A549 (cell line): ENCODE results near the gene VCL. TPM values are rescaled to one million over a fixed set of nuclear protein-coding genes. Genes with fewer than 3 reads are reported as not detected.
"Not testable (repeated sequence)": the region's sequence is repeated elsewhere in the genome, so short reads cannot be mapped to it uniquely, and the experiment has no call there.

Experiments used
- ATAC-seq, 2 experiments: fragments of 200-7000 bp in 1 of 2; fragments of >200 bp in 1 of 2; cut with Nextera tagmentation in 1 of 2; cut with Tn5 transposase in 1 of 2; 3 replicates each; pipeline versions ENCODE4 v1.8.0 to v1.9.1; 2018 to 2020; ENCODE audit warnings: mild to moderate bottlenecking in 1 of 2, moderate library complexity in 1 of 2
- CTCF ChIA-PET: fragments of 300-600 bp; sonication (Branson Sonifier 250); formaldehyde crosslinking; extraction: SDS; loops from one replicate; lab custom pipeline; 2021; ENCODE audit warnings: antibody characterized with exemption, inconsistent platforms; lab: Yijun Ruan, JAX
- POLR2A ChIA-PET: fragments of 350-600 bp; formaldehyde crosslinking; extraction: SDS; loops from one replicate; lab custom pipeline; 2021; ENCODE audit warnings: antibody characterized with exemption, inconsistent platforms; lab: Yijun Ruan, JAX
- DNase-seq, 2 experiments: peaks; one replicate each; pipeline versions ENCODE4 v3.0.0 to v3.0.0-alpha.2; 2011 to 2016; ENCODE audit warnings: low read depth in 1 of 2, low spot score in 1 of 2
- FAIRE-seq: peaks from 2 replicates; lab custom pipeline; 2011; peaks lifted over from hg19 to GRCh38; lab: Jason Lieb, UNC
- H3K27ac ChIP-seq, 2 experiments: fragments of >200 bp; sonication (Bioruptor Twin); formaldehyde crosslinking; 3 replicates each; pipeline ENCODE4 v1.5.1; 2016 to 2017
- H3K4me1 ChIP-seq: fragments of >200 bp; sonication (Bioruptor Twin); formaldehyde crosslinking; 3 replicates; pipeline ENCODE4 v1.6.1; 2016
- H3K4me2 ChIP-seq: fragments of >200 bp; sonication (Bioruptor Twin); formaldehyde crosslinking; 3 replicates; pipeline ENCODE4 v1.6.1; 2016
- H3K4me3 ChIP-seq: fragments of >200 bp; sonication (Bioruptor Twin); formaldehyde crosslinking; 3 replicates; pipeline ENCODE4 v1.5.1; 2016
- H3K9me3 ChIP-seq: fragments of >200 bp; sonication (Bioruptor Twin); formaldehyde crosslinking; 3 replicates; pipeline ENCODE4 v1.6.1; 2016
- EP300 ChIP-seq, 2 experiments: fragments of >200 bp; sonication (Bioruptor Twin); formaldehyde crosslinking; IDR thresholded peaks; 2 replicates in 1 of 2; 3 replicates in 1 of 2; pipeline ENCODE4 v1.6.1; 2016 to 2017
- ESRRA ChIP-seq: fragments of 150-350 bp; IDR thresholded peaks from 2 replicates; pipeline ENCODE4 v1.6.1; 2014; ENCODE audit warnings: mild to moderate bottlenecking, low read length, borderline replicate concordance
- FOXS1 ChIP-seq: fragments of 250-450 bp; sonication (Bioruptor Pico); IDR thresholded peaks from 2 replicates; pipeline ENCODE4 v1.5.0; 2020; ENCODE audit warnings: mild to moderate bottlenecking, moderate library complexity
- HOXB13 ChIP-seq: fragments of 250-450 bp; sonication (Bioruptor Pico); IDR thresholded peaks from 2 replicates; pipeline ENCODE4 v1.5.0; 2020; ENCODE audit warnings: low read depth, mild to moderate bottlenecking, moderate library complexity
- JUNB ChIP-seq: fragments of >200 bp; sonication (Bioruptor Twin); formaldehyde crosslinking; IDR thresholded peaks from 2 replicates; pipeline ENCODE4 v1.6.1; 2016
- MAFK ChIP-seq: fragments of 450-650 bp; IDR thresholded peaks from 2 replicates; pipeline ENCODE4 v1.6.1; 2014; ENCODE audit not compliant: partially characterized antibody
- MAZ ChIP-seq: fragments of 150-350 bp; IDR thresholded peaks from 2 replicates; pipeline ENCODE4 v1.6.1; 2014; ENCODE audit warnings: antibody characterized with exemption, low read depth, low read length, borderline replicate concordance
- MYC ChIP-seq: IDR thresholded peaks from 2 replicates; pipeline ENCODE4 v1.6.1; 2012; ENCODE audit warnings: mild to moderate bottlenecking, inconsistent platforms, low read length, improper control_type of control experiment, borderline replicate concordance
- NPAS2 ChIP-seq: fragments of 250-450 bp; sonication (Bioruptor Pico); IDR thresholded peaks from 2 replicates; pipeline ENCODE4 v1.8.0; 2022; ENCODE audit warnings: mild to moderate bottlenecking, moderate library complexity, borderline replicate concordance
- POLR2A ChIP-seq: IDR thresholded peaks from 2 replicates; pipeline ENCODE4 v1.6.1; 2012; ENCODE audit warnings: mild to moderate bottlenecking, low read length
- RCOR1 ChIP-seq: fragments of 150-350 bp; IDR thresholded peaks from 2 replicates; pipeline ENCODE4 v1.6.1; 2014; ENCODE audit warnings: antibody characterized with exemption, low read length, low read depth
- RFX5 ChIP-seq: fragments of 450-650 bp; IDR thresholded peaks from 2 replicates; pipeline ENCODE4 v1.7.1; 2014; ENCODE audit warnings: antibody characterized with exemption, mild to moderate bottlenecking, moderate library complexity
- RNF2 ChIP-seq: fragments of 200-600 bp; sonication (generic); IDR thresholded peaks from 2 replicates; pipeline ENCODE4 v1.6.1; 2016; ENCODE audit warnings: low read depth, mild to moderate bottlenecking, antibody characterized with exemption, moderate library complexity, borderline replicate concordance
- SMC3 ChIP-seq: fragments of >200 bp; sonication (Bioruptor Twin); formaldehyde crosslinking; IDR thresholded peaks from 3 replicates; pipeline ENCODE4 v1.6.1; 2018; ENCODE audit warnings: inconsistent platforms
- TFCP2L1 ChIP-seq: fragments of 250-450 bp; sonication (Bioruptor Pico); IDR thresholded peaks from 2 replicates; pipeline ENCODE4 v1.5.0; 2021; ENCODE audit warnings: mild to moderate bottlenecking
- TP53 ChIP-seq: fragments of 250-450 bp; sonication (Bioruptor Pico); IDR thresholded peaks from 2 replicates; pipeline ENCODE4 v1.5.0; 2021; ENCODE audit warnings: mild to moderate bottlenecking, moderate library complexity
- ZSCAN20 ChIP-seq: fragments of 250-450 bp; sonication (Bioruptor Pico); IDR thresholded peaks from 2 replicates; pipeline ENCODE4 v1.8.0; 2022; ENCODE audit warnings: mild to moderate bottlenecking, moderate library complexity
- WGBS: methylation state at CpG from one replicate; pipeline ENCODE4 v1.1.6; 2017; ENCODE audit errors: missing lambda C conversion rate; 5-methylcytosine and 5-hydroxymethylcytosine counted together
- polyA plus RNA-seq, 4 experiments: library from polyadenylated mRNA; depleted of rRNA in 3 of 4; stranded (reverse); fragments of >200 nt; fragmentation: RNase III in 1 of 4; extraction: RNeasy Plus Mini Kit Qiagen cat#74134 plus additional on column Dnase treatment in 1 of 4; gene quantifications; 2 replicates in 3 of 4; 3 replicates in 1 of 4; pipeline ENCODE4 v1.2.3, GENCODE V29; 2011 to 2017
- TF ChIP-seq, protein P1 (sequence below): IDR thresholded peaks from 2 replicates; pipeline ENCODE4 v1.6.1; 2012; ENCODE audit warnings: low read depth, borderline replicate concordance
- TF ChIP-seq, protein P2 (sequence below): fragments of 250-450 bp; sonication (Bioruptor Pico); IDR thresholded peaks from 2 replicates; pipeline ENCODE4 v1.5.0; 2020; ENCODE audit warnings: low read depth, mild to moderate bottlenecking, moderate library complexity

The VCL gene
- polyA plus RNA-seq, 2 of the 4 experiments (the other 2 are of a cell fraction) = 101 to 112 TPM

DNA sequence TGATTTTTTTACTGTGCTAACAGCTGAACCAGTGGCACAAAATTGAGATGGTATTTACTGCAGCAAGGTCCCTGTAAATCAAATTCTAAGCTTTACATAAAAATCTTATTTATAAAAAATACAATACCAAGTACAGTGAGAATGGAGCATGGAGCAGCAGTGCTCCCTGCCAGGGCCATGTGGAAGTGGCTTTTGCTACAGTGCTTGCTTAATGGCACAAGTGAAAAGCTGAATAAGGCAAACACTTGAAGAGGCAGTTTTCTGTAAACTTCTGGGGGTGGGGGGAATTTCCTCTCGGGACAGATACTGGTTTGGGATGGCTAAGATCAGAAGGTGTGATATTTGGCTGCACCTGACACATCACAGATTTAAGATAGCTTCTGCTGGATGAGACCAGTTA lies 125.2 kb downstream of the VCL start (continued):
- TF ChIP-seq, protein P1, sequence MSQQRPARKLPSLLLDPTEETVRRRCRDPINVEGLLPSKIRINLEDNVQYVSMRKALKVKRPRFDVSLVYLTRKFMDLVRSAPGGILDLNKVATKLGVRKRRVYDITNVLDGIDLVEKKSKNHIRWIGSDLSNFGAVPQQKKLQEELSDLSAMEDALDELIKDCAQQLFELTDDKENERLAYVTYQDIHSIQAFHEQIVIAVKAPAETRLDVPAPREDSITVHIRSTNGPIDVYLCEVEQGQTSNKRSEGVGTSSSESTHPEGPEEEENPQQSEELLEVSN = no peak
- TF ChIP-seq TP53 (no peak), ESRRA (no peak)

DNA sequence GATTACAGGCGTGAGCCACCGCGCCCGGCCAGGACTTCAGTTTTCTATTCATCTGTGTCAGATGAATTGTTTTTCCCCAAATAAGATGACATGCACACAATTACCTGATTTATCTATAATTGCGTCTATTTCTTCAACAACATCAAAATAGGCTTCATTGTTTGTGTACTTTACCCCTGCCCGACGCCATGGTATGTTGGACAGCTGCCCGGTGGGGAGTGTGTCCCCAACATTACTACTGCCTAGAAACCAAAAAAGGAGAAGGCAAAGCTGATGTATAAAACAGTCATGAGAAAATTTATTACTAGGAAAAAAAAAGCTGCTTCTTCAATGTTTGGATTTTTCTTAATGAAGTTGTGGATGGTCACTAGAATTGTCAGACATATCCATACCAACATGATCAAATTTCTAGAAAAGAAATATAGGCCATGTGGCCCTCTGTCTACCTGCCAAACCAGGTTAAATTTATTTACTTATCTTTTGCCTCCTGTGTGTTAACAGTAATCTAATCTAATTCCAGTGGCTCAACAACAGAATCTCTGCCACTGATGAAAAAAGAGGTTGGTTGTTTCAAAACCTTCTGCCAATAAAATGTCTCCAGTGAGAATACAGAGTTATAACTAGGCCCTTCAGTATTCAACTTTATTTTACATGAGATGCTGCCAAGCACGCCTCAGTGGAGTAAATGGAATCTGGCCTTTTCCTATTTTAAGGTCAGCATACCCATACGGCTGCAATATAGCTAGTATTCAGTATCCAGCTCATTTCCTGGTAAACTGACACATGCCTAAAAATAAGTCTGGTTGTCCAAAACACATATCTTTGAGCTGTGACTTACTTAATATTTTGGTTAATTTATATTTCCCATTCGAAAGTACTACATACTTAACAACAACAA lies 136.3 kb downstream of the VCL start:
- Histone ChIP-seq H3K27ac (no peak overlapping the region), H3K4me1 (no peaks in the 10 kb centered on the region), H3K9me3 (no peaks in the 10 kb centered on the region), H3K4me2 (no peak overlapping the region), H3K4me3 (no peak overlapping the region)
- ATAC-seq = no peak
- CTCF ChIA-PET = interaction anchor here (1.0 to 1.5 kb wide), 4 partner anchors 8 to 286 kb away, joined by 3 to 5 read pairs (median 4); no protein-coding TSS in a partner anchor
- no peak for FAIRE-seq
- TF ChIP-seq POLR2A = no peak
- no peak for TF ChIP-seq NPAS2
- TF ChIP-seq JUNB = no peak
- no peak for TF ChIP-seq MAFK
- TF ChIP-seq RNF2 = no peak
- no peak for TF ChIP-seq MYC
- TF ChIP-seq TFCP2L1 (CRISPR knock-in tag) = no peak
- TF ChIP-seq, all 56 proteins: peak for 0
- 93% methylated on average over 11 of the region's 11 CpGs for WGBS
- POLR2A ChIA-PET = no interaction called here
- DNase-seq = no peak

DNA sequence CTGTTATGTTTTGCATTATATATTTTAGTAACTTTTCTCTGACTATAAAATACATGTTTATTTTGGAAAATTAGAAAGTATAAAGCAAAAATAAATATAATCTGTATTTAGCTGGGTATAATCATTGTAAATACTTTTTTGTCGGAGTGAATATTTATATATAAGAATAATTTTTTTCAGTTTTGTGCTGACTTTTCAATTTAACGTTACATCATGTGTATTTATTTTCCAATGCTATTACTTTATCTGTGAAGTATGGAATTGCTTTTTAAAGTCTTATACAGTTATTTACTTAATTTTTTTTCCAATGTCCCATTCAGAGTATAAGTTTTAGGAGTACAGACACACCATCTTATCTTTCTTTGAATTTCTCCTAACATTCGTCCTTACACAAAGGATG lies 137.5 kb downstream of the VCL start:
- WGBS = 95% methylated on average over 3 of the region's 3 CpGs
- DNase-seq (no peak), ATAC-seq (no peak), FAIRE-seq (no peak)
- Histone ChIP-seq H3K27ac (no peak overlapping the region), H3K4me1 (no peaks in the 10 kb centered on the region), H3K9me3 (no peaks in the 10 kb centered on the region), H3K4me3 (no peak overlapping the region), H3K4me2 (no peak overlapping the region)
- CTCF ChIA-PET = interaction anchor here (1.0 to 1.5 kb wide), 3 partner anchors 10 to 287 kb away, joined by 3 to 5 read pairs (median 4); no protein-coding TSS in a partner anchor
- peak; percentile 24 for TF ChIP-seq MAFK
- TF ChIP-seq JUNB = no peak
- POLR2A ChIA-PET = no interaction called here

DNA sequence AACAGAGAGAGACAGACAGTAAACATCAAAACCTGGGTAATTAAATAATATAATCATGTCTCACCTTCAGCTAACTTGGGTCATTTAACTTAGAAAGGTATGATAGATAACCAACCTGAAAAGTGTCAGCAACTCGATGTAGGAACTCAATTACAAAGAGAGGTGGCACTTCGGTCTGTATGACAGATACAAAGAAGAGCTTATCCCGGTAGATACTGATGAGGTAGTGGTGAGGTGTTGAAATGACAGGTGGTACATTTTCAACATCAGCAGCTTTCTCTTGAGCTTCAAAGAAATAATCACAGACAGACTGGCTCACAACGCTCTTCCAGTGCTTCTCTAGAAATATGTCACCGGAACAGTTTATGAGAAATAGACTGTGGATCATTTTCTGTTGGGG lies 140.1 kb downstream of the VCL start:
- DNase-seq = no peak
- Histone ChIP-seq H3K4me1 (no peaks in the 10 kb centered on the region), H3K4me3 (no peak overlapping the region), H3K27ac (no peak overlapping the region), H3K9me3 (no peaks in the 10 kb centered on the region), H3K4me2 (no peak overlapping the region)
- POLR2A ChIA-PET = interaction anchor here (1.2 kb wide), 1 partner anchor 11 kb away, joined by 4 read pairs; no protein-coding TSS in a partner anchor
- FAIRE-seq = no peak
- CTCF ChIA-PET = interaction anchor here (0.9 to 1.4 kb wide), 3 partner anchors 11 to 76 kb away, joined by 3 to 4 read pairs (median 3); partner anchors contain the start of genes ADK and AP3M1
- TF ChIP-seq ZSCAN20 = no peak
- ATAC-seq = no peak
- 92% methylated on average over 5 of the region's 5 CpGs for WGBS

DNA sequence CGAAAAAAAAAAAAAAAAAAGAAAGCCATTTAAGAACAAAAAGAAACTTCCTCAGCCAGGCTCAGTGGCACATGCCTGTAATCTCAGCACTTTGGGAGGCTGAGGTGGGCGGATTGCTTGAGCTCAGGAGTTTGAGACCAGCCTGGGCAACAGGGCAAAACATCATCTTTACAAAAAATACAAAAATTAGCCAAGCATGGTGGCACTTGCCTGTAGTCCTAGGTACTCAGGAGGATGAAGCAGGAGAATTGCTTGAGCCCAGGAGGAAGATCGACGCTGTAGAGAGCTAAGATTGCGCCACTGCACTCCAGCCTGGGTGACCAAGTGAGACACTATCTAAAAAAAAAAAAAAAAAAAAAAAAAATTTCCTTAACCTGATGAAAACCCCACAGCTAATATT lies 140.7 kb downstream of the VCL start:
- not testable (repeated sequence) for H3K27ac ChIP-seq, DNase-seq, ATAC-seq, H3K4me3 ChIP-seq, H3K4me1 ChIP-seq, H3K4me2 ChIP-seq, H3K9me3 ChIP-seq, FAIRE-seq
- ChIA-PET CTCF (interaction anchor here (0.9 to 1.4 kb wide), 3 partner anchors 10 to 75 kb away, joined by 3 to 4 read pairs (median 3); partner anchors contain the start of genes ADK and AP3M1), POLR2A (interaction anchor here (1.2 kb wide), 1 partner anchor 10 kb away, joined by 4 read pairs; no protein-coding TSS in a partner anchor)
- WGBS = 87% methylated on average over 5 of the region's 5 CpGs

DNA sequence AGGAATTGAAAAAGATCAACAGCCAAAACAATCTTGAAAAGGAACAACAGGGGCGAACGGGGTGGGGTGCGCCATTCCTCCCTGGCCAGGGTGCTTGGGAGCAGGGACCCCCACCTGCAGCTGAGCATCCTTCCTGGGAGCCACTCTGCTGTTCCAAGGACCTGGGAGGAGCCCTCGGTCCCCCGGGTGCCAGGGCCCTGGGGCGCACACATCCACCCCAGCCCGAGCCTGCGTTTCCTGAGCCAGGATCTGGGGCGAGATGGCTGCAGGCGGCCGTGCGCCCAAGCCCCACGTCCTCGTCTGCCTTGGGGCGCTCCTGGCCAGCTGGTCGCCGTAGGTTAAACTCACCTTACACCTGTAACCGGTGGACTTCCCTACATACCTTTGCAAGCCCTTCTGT lies 142.1 kb downstream of the VCL start:
- 96% methylated on average over 16 of the region's 18 CpGs for WGBS
- CTCF ChIA-PET = interaction anchor here (0.5 kb wide), 1 partner anchor 15 kb away, joined by 3 read pairs; no protein-coding TSS in a partner anchor
- POLR2A ChIA-PET = no interaction called here
- Histone ChIP-seq H3K4me3 (no peak overlapping the region), H3K9me3 (no peaks in the 10 kb centered on the region), H3K4me2 (no peak overlapping the region), H3K4me1 (0 out of 3 replicates have a peak, but pooled peaks cover under 1% of the 10 kb centered on the region), H3K27ac (no peak overlapping the region)
- DNase-seq (no peak), FAIRE-seq (no peak), ATAC-seq (no peak)
- TF ChIP-seq, protein P1 = no peak
- TF ChIP-seq EP300 (IDR thresholded peaks at IDR 0.05) = no peak
- TF ChIP-seq SMC3 = no peak
- TF ChIP-seq RCOR1 = no peak
- no peak for TF ChIP-seq ZSCAN20
- no peak for TF ChIP-seq HOXB13
- TF ChIP-seq, protein P2, sequence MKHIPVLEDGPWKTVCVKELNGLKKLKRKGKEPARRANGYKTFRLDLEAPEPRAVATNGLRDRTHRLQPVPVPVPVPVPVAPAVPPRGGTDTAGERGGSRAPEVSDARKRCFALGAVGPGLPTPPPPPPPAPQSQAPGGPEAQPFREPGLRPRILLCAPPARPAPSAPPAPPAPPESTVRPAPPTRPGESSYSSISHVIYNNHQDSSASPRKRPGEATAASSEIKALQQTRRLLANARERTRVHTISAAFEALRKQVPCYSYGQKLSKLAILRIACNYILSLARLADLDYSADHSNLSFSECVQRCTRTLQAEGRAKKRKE (CRISPR knock-in tag) = no peak
- TF ChIP-seq TP53 = no peak
- TF ChIP-seq RFX5 = no peak
- no peak for TF ChIP-seq FOXS1
- TF ChIP-seq JUNB = no peak
- TF ChIP-seq MAZ = no peak
